ENCODE measurements around the gene ANO10.
A peak's percentile ranks its signal among the peaks of the same experiment; 100 is the strongest.
"Not testable (repeated sequence)": the region's sequence is repeated elsewhere in the genome, so short reads cannot be mapped to it uniquely, and the experiment has no call there.

Gene ANO10, protein sequence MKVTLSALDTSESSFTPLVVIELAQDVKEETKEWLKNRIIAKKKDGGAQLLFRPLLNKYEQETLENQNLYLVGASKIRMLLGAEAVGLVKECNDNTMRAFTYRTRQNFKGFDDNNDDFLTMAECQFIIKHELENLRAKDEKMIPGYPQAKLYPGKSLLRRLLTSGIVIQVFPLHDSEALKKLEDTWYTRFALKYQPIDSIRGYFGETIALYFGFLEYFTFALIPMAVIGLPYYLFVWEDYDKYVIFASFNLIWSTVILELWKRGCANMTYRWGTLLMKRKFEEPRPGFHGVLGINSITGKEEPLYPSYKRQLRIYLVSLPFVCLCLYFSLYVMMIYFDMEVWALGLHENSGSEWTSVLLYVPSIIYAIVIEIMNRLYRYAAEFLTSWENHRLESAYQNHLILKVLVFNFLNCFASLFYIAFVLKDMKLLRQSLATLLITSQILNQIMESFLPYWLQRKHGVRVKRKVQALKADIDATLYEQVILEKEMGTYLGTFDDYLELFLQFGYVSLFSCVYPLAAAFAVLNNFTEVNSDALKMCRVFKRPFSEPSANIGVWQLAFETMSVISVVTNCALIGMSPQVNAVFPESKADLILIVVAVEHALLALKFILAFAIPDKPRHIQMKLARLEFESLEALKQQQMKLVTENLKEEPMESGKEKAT

DNA sequence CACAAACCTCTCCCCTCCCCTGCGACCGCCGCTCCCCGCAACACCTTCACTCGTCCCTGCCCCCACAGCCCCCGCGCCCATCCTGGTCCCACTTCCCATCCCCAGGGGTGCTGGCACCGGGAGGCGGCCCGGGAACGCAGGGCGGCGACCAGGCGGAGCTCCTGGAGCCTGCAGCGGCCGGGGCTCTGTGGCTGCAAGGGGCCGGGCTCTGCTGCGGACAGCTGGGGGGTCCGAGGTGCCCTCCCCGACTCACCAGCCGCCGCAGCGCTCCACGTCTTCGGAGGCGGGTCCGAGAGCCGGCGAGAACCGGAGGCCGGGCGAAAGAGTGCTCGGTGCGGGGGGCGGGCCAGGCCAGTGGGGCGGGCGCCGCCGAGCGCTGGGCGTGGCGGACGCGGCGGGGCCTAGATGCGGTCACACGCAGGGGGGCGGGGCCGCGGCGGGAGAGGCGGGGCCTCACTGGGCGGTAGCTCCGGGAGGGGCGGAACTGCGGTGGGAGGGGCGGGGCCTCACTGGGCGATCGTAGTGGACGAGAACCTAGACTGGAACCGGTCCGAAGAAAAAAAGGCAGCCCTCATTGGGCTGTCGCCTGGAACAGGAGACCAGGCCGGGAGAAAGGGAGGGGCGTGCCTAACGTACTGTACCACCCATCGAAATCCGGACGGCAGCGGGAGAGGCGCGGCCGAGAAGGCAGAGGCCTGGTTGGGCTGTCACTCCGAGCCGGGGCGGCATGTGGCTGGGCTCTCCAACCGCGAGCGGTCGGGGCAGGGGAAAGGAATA, at the start of gene ANO10:
Gene ANO10, minus strand, starts transcription at position 356 of the 777 bp plus-strand sequence. CDS start 16,159 bp downstream, outside the sequence.
- peak; percentile 95 for DNase-seq

- DNase-seq: no peak
These were observed 49.1 kb upstream of the ANO10 start for GRCh38 chr3:43670635-43671522.

DNA sequence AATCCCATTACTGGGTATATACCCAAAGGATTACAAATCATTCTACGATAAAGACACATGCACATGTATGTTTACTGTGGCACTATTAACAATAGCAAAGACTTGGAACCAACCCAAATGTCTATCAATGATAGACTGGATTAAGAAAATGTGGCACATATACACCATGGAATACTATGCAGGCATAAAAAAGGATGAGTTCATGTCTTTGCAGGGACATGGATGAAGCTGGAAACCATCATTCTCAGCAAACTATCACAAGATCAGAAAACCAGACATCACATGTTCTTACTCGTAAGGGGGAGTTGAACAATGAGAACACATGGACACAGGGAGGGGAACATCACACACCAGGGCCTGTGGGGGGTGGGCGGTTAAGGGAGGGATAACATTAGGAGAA, 43.2 kb upstream of the ANO10 start:
- not testable (repeated sequence) for DNase-seq

- not testable (repeated sequence) for DNase-seq
These were observed 39.6 kb upstream of the ANO10 start for GRCh38 chr3:43661376-43661775.

GRCh38 chr3:43659250-43659880, 37.6 kb upstream of the ANO10 start:
- no peak for DNase-seq

GRCh38 chr3:43656390-43656789, 34.6 kb upstream of the ANO10 start:
- not testable (repeated sequence) for DNase-seq

- DNase-seq: no peak
These were observed 28.5 kb upstream of the ANO10 start for GRCh38 chr3:43650345-43650744.

GRCh38 chr3:43649365-43649968, 27.7 kb upstream of the ANO10 start:
- DNase-seq: no peak

- no peak for DNase-seq
These were observed 27.1 kb upstream of the ANO10 start for GRCh38 chr3:43648957-43649356.

DNA sequence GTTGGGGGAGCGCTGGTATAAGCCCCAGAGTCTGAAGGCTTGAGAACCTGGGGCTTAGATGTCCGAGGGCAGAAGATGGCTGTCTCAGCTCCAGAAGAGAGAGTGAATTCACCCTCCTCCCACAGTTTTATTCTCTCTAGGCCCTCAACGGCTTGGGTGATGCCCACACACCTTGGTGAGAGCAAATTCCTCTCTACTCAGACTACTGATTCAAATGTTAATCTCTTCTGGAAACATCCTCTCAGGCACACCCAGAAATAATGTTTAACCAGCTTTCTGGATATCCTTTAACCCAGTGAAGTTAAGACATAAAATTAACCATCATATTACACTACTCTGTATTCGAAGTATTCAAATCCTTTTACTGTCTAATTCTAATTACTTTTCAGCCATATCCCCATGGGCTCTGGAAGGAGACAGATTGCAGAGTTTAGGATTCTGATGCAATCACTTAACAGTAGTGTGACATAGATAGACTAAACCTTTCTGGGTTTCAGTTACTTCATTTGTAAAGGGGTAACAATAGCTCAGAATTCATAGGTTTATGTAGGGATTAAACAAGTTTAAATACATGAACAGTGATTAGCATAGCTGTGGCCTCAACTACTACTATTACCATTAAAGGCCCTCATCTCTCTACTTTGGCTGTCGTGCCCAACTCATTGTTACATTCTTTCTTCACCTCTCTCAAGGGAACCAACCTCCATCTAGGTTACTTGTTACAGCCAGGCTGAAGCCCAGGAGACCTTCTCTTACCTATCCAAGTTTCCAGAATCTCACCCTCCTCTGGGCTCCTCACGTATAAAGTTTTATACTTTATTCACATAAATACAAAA, 25.7 kb upstream of the ANO10 start:
- no peak for DNase-seq

DNA sequence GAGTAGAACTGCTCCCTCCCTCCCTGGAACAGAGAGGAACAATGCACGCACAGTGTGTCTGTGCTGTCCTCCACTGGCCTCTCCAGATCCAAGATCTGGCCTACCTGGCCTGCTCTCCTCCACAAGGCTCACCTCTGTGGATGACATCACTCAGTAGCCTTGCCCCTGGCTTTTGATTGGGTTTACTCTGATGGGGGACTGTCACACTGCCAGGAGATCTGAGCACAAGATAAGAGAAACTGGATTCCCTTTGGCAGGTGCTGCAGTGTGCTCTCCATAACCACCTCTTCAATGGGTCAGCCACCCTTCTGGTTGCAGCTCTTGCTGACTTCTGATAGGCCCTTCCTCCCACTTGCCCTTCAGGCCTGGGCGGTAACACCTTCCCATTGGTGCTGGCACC, 22.6 kb upstream of the ANO10 start:
- DNase-seq: no peak

DNA sequence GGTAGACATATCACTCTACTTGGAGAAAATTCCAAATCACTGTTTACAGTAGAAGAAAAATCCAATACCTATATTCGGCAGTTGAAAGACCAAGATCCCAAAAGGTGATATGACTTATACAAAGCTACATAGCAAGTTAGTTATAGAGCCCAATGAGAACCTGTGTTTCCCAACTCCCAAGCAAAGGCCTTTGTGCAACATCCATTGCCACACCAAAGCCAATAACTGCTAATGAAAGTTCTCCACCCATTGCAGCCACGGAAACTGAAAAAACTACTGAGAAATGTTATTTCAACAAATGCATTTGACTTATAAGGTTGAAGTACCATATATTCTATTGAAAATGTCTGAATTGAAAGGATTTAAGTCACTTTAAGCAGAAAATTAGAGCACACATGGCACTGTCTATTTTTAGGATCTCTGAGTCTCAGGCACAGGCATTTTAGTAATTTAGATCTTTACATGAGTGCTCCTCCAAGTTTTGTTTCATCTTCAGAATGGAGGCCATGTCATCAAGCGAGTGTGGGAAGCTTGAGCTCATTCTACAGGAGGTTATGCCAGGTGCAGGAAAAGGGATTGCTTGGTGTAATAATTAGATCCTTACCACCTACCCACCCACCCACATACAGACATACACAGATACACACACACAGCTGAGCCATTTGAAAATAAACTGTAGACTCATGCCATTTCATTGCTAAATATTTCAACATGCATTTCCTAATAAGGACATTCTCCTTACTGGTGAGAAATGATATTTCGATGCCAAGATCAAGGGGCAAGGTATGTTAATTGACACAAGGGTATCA, 19.7 kb upstream of the ANO10 start:
- DNase-seq: no peak

DNA sequence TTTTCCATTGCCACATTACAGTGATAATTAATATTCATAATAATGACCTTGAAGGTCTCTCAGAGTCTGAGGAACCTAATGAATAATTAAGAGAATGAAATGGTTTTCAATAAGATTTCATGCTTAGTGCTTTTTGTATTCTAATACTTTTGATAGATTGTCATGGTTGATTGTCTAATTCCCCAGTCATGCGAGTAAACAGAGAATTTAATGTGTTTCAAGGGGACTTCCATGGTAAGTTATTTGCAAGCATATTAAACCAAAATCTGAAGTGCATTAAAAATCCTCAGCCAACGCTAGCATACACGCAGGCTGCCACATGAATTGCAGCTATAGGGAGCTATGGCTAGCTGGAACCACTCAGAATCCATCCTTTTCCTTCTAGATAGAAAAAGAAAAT, 18.9 kb upstream of the ANO10 start:
- DNase-seq: no peak

DNA sequence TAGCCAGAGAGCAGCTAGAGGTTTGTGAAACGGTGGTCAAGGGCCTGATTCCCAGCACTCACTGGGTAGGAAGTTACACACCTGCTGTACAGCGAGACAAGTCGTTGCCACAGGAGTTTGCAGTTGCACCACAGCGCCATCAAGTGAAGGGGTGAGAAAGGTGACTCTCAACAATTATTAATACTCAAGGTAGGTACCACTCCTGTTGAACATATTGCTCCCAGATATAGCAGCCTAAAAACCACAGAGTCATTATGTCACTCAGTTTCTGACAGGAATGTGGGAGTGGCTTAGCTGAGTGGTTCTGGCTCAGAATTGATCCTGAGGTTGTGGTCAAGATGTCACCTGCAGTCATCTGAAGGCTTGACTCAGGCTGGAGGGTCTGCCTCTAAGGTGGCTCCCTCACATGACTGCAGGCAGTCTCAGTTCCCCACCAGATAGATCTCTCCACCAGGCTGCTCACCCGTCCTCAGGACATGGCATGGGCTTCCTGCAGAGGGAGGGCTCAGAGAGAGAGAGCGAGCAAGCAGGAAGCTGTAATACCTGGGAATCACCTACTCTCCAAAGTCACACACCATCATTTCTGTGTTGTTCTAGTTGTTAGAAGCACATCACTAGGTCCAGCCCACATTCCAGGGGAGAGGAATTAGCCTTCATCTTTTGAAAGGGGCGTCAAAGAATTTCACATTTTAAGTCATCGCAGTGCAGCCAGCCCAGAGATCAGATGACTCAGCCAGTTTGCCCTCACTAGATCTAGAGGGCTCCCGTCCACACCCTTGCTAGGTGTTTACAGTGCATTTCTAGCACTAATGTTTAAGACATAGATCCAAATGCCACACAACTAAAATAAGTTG, 17.0 kb upstream of the ANO10 start:
- peak; percentile 32 for DNase-seq

DNA sequence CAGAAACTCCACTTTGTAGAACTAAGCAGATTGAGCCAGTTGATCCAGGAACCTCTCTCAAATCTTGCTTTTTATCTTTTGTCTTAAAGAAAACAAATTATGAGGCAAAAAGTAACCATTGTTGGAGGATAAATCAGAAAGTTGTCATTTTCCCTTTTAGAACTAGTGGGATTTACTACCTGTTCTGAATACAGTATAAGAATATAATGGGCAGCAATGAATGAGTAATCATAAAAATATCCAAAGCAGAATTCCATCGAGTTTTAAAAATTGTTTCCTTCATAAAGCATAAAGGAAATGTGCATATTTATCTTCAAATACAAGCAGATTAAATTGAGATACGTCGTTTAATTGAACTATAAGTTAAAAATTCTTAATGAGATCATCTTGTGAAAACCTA, 15.9 kb upstream of the ANO10 start:
- no peak for DNase-seq

DNA sequence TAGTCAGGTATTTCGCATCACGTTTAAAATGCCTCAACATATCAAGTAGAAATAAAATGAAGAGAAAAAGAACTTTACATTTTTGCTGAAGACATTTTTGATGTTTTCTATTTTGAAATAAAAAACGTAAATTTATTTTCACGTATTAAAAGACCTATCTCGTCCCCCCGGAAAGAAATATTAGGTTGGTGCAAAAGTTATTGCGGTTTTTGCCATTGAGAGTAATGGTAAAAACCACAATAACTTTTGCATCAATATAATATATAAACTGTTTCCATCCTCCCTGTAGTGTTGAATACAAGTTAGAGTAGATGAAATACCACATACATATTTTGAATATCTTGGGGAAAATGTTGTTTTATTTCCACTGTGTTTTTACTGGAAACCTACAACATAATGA, 11.2 kb upstream of the ANO10 start:
- no peak for DNase-seq

DNA sequence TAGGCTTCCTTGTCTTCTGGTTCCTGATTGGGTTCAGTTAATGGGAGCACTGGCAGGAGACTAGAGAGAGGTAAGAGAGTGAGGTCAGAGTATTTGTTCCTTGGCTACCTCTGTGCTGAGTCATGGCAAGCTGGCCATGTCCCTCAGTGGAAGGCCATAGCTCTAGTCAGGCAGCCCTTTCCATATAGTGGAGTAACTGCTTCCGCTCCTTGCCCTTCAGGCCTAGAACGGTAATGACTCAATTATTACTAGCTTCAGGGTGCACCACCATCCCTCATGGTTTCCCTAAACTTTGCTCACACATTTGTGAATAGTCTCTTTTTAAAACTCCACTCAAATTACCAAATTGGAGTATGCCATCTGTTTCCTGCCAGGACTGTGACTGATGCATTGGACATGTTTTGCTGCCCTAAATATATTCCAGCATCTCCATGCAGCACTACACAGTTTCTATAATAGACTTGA, 10.5 kb upstream of the ANO10 start:
- no peak for DNase-seq

DNA sequence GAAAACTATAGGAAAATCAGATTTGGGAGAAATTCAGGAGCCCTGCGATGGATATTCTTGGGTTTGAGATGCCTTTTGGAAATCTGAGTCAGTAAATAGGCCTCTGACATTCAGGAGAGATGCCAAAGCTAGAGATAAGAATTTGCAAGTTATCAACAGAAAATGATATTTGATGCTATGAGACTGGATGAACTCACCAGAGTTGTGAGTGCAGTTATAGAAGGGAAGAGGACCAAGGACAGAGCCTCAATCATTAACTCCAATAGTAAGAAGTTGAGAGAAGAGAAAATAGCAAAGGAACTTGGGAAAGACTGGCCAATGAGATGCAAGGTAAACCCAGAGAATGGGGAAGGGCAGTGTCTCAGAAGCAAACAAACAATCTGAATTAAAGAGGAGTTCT, 7.9 kb upstream of the ANO10 start:
- no peak for DNase-seq

DNA sequence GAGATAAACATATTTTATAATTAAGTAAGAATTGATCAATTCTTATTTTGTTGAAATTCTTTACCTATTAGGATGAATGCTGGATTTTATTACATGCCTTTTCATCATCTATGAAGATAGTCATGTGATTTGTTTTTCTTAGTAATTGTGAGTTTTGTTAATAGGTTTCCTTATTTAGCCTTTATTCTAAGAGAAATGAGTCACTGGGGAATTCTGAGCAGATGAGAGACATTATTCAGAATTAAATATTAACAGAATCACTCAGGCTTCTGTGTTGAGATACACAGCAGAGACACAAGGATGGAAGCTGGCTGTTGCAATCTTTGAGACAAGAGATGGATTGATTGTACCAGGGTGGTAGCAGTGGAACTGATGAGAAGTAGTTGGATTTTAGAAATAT, 7.4 kb upstream of the ANO10 start:
- no peak for DNase-seq

Measured in CD4-positive, alpha-beta T cell treated with Interleukin-21 for 1 hour (primary cell).